WTC11 (cell line): ENCODE data around the gene C1QTNF2. TPM values are rescaled to one million over a fixed set of nuclear protein-coding genes. Genes with fewer than 3 reads are reported as not detected.
A peak's percentile ranks its signal among the peaks of the same experiment; 100 is the strongest.

Experiments used
- ARID4B ChIP-seq: sonication (generic); formaldehyde crosslinking; IDR thresholded peaks from 2 replicates; pipeline ENCODE4 v1.8.0; 2023; ENCODE audit warnings: missing genetic modification reagents, mild to moderate bottlenecking, borderline replicate concordance
- CBFB ChIP-seq: sonication (generic); formaldehyde crosslinking; IDR thresholded peaks from 2 replicates; pipeline ENCODE4 v1.8.1; 2022; ENCODE audit warnings: mild to moderate bottlenecking, low read depth, missing genetic modification reagents
- CDX4 ChIP-seq: fragments of 250-450 bp; sonication (Bioruptor Pico); IDR thresholded peaks from 2 replicates; pipeline ENCODE4 v1.9.0; 2021; ENCODE audit warnings: moderate library complexity, mild to moderate bottlenecking, inconsistent platforms, borderline replicate concordance
- CTCF ChIP-seq: fragments of 200-600 bp; IDR thresholded peaks from 2 replicates; pipeline ENCODE4 v1.8.0; 2022; ENCODE audit warnings: antibody characterized with exemption
- ELF4 ChIP-seq: sonication (generic); formaldehyde crosslinking; IDR thresholded peaks from 2 replicates; pipeline ENCODE4 v1.8.1; 2022; ENCODE audit warnings: low read depth, mild to moderate bottlenecking, moderate library complexity, missing genetic modification reagents
- EMX1 ChIP-seq: fragments of 250-450 bp; sonication (Bioruptor Pico); IDR thresholded peaks from 2 replicates; pipeline ENCODE4 v1.8.0; 2021; ENCODE audit warnings: mild to moderate bottlenecking
- FOXK1 ChIP-seq: sonication (generic); formaldehyde crosslinking; IDR thresholded peaks from 2 replicates; pipeline ENCODE4 v1.8.0; 2022; ENCODE audit warnings: mild to moderate bottlenecking, moderate library complexity, missing genetic modification reagents
- FOXP1 ChIP-seq: sonication (generic); formaldehyde crosslinking; IDR thresholded peaks from 2 replicates; pipeline ENCODE4 v1.8.0; 2022; ENCODE audit warnings: missing genetic modification reagents, mild to moderate bottlenecking, moderate library complexity, borderline replicate concordance
- HMGA2 ChIP-seq: fragments of 250-450 bp; sonication (Bioruptor Pico); IDR thresholded peaks from 2 replicates; pipeline ENCODE4 v1.4.0; 2021; ENCODE audit warnings: mild to moderate bottlenecking, moderate library complexity
- IRF2 ChIP-seq: sonication (generic); formaldehyde crosslinking; IDR thresholded peaks from 2 replicates; pipeline ENCODE4 v1.8.0; 2022; ENCODE audit warnings: low read depth, missing genetic modification reagents, borderline replicate concordance
- JAZF1 ChIP-seq: fragments of 250-450 bp; sonication (Bioruptor Pico); IDR thresholded peaks from 2 replicates; pipeline ENCODE4 v1.9.0; 2021; ENCODE audit warnings: moderate library complexity, mild to moderate bottlenecking, inconsistent platforms
- KAT7 ChIP-seq: sonication (generic); formaldehyde crosslinking; IDR thresholded peaks from 2 replicates; pipeline ENCODE4 v1.8.1; 2023; ENCODE audit warnings: missing genetic modification reagents, mild to moderate bottlenecking, borderline replicate concordance
- MAX ChIP-seq: sonication (generic); formaldehyde crosslinking; IDR thresholded peaks from 2 replicates; pipeline ENCODE4 v1.8.0; 2022; ENCODE audit warnings: mild to moderate bottlenecking, missing genetic modification reagents
- NR3C1 ChIP-seq: sonication (generic); formaldehyde crosslinking; conservative IDR thresholded peaks from 2 replicates; pipeline ENCODE4 v1.8.1; 2023; ENCODE audit warnings: low read depth, mild to moderate bottlenecking, missing genetic modification reagents
- PRRX2 ChIP-seq: fragments of 250-450 bp; sonication (Bioruptor Pico); IDR thresholded peaks from 2 replicates; pipeline ENCODE4 v1.8.0; 2021; ENCODE audit warnings: mild to moderate bottlenecking
- SMAD3 ChIP-seq: sonication (generic); formaldehyde crosslinking; IDR thresholded peaks from 2 replicates; pipeline ENCODE4 v1.8.0; 2022; ENCODE audit warnings: missing genetic modification reagents, mild to moderate bottlenecking, borderline replicate concordance
- SMAD4 ChIP-seq: sonication (generic); formaldehyde crosslinking; IDR thresholded peaks from 2 replicates; pipeline ENCODE4 v1.8.0; 2022; ENCODE audit warnings: mild to moderate bottlenecking, missing genetic modification reagents
- SP1 ChIP-seq: sonication (generic); formaldehyde crosslinking; conservative IDR thresholded peaks from 2 replicates; pipeline ENCODE4 v1.8.1; 2022; ENCODE audit warnings: missing genetic modification reagents
- ZNF138 ChIP-seq: sonication (generic); formaldehyde crosslinking; conservative IDR thresholded peaks from 2 replicates; pipeline ENCODE4 v1.8.1; 2022; ENCODE audit warnings: mild to moderate bottlenecking, moderate library complexity, missing genetic modification reagents
- ZNF219 ChIP-seq: sonication (generic); formaldehyde crosslinking; IDR thresholded peaks from 2 replicates; pipeline ENCODE4 v1.8.0; 2023; ENCODE audit warnings: missing genetic modification reagents, mild to moderate bottlenecking, borderline replicate concordance
- ZNF396 ChIP-seq: fragments of 250-450 bp; sonication (Bioruptor Pico); IDR thresholded peaks from 2 replicates; pipeline ENCODE4 v1.8.0; 2021; ENCODE audit warnings: mild to moderate bottlenecking, moderate library complexity, borderline replicate concordance
- ZNF423 ChIP-seq: fragments of 250-450 bp; sonication (Bioruptor Pico); IDR thresholded peaks from 2 replicates; pipeline ENCODE4 v2.1.2; 2022; ENCODE audit warnings: mild to moderate bottlenecking, moderate library complexity
- ZSCAN18 ChIP-seq: fragments of 250-450 bp; sonication (Bioruptor Pico); IDR thresholded peaks from 2 replicates; pipeline ENCODE4 v2.1.2; 2022; ENCODE audit warnings: mild to moderate bottlenecking, moderate library complexity
- total RNA-seq: library from RNA; stranded (reverse); gene quantifications from 3 replicates; pipeline ENCODE4 v1.2.3, GENCODE V29; 2021
- TF ChIP-seq, protein P1 (sequence below): sonication (generic); formaldehyde crosslinking; IDR thresholded peaks from 2 replicates; pipeline ENCODE4 v1.8.1; 2022; ENCODE audit warnings: missing genetic modification reagents, borderline replicate concordance
- TF ChIP-seq, protein P2 (sequence below): sonication (generic); formaldehyde crosslinking; IDR thresholded peaks from 2 replicates; pipeline ENCODE4 v1.8.1; 2023; ENCODE audit warnings: mild to moderate bottlenecking, missing genetic modification reagents, moderate library complexity

The C1QTNF2 gene
- total RNA-seq, 1 experiment from 2014 or later: 0.52 TPM

GRCh38 chr5:160312134-160312959 lies 58.1 kb downstream of the C1QTNF2 start, which contains the start of gene CCNJL (continued):
- TF ChIP-seq PRRX2 (CRISPR knock-in tag) (no peak), ZNF423 (no peak), ARID4B (no peak), CDX4 (no peak), ELF4 (CRISPR knock-in tag) (no peak), HMGA2 (CRISPR knock-in tag) (no peak), FOXK1 (CRISPR knock-in tag) (peak; percentile 54; the same call in 1 of the 2 replicates), ZNF219 (CRISPR knock-in tag) (no peak), KAT7 (peak; percentile 89; the same call in 1 of the 2 replicates), EMX1 (CRISPR knock-in tag) (no peak), MAX (CRISPR knock-in tag) (0 out of 2 replicates have a peak, but pooled peaks have one; percentile 57), SMAD3 (CRISPR knock-in tag) (no peak), IRF2 (CRISPR knock-in tag) (no peak), ZNF396 (no peak), CTCF (no peak), NR3C1 (CRISPR knock-in tag) (no peak), ZNF138 (CRISPR knock-in tag) (0 out of 2 replicates have a peak, but pooled peaks have one; percentile 70), SMAD4 (no peak), CBFB (CRISPR knock-in tag) (peak; percentile 71; the same call in 1 of the 2 replicates), FOXP1 (peak; percentile 62), SP1 (CRISPR knock-in tag) (peak; percentile 67), JAZF1 (no peak), ZSCAN18 (CRISPR knock-in tag) (no peak)
- TF ChIP-seq, protein P1, sequence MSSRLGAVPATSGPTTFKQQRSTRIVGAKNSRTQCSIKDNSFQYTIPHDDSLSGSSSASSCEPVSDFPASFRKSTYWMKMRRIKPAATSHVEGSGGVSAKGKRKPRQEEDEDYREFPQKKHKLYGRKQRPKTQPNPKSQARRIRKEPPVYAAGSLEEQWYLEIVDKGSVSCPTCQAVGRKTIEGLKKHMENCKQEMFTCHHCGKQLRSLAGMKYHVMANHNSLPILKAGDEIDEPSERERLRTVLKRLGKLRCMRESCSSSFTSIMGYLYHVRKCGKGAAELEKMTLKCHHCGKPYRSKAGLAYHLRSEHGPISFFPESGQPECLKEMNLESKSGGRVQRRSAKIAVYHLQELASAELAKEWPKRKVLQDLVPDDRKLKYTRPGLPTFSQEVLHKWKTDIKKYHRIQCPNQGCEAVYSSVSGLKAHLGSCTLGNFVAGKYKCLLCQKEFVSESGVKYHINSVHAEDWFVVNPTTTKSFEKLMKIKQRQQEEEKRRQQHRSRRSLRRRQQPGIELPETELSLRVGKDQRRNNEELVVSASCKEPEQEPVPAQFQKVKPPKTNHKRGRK (CRISPR knock-in tag): 0 out of 2 replicates have a peak, but pooled peaks have one; percentile 43
- TF ChIP-seq, protein P2, sequence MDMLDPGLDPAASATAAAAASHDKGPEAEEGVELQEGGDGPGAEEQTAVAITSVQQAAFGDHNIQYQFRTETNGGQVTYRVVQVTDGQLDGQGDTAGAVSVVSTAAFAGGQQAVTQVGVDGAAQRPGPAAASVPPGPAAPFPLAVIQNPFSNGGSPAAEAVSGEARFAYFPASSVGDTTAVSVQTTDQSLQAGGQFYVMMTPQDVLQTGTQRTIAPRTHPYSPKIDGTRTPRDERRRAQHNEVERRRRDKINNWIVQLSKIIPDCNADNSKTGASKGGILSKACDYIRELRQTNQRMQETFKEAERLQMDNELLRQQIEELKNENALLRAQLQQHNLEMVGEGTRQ: no peak
